WTC11 (cell line): Measurements from ENCODE around the gene PNLIPRP1. TPM values are rescaled to one million over a fixed set of nuclear protein-coding genes. Genes with fewer than 3 reads are reported as not detected.

Source experiments
- ATAC-seq: fragments of 200-7000 bp; cut with Tn5 transposase; 2 replicates; pipeline ENCODE4 v1.10.0; 2021; ENCODE audit warnings: mild to moderate bottlenecking, moderate library complexity
- CTCF ChIA-PET: fragments of 300-600 bp; sonication (Branson Sonifier 250); formaldehyde crosslinking; loops from one replicate; lab custom pipeline; 2021; ENCODE audit warnings: antibody characterized with exemption; lab: Charles Lee
- POLR2A ChIA-PET: fragments of 350-600 bp; sonication (Branson Sonifier 250); formaldehyde crosslinking; loops from one replicate; lab custom pipeline; 2021; ENCODE audit warnings: antibody characterized with exemption; lab: Charles Lee
- DNase-seq: peaks from one replicate; pipeline ENCODE4 v3.0.0; 2021; ENCODE audit warnings: low spot score
- H3K27ac Mint-ChIP-seq: 2 replicates; pipeline ENCODE4 v1.8.0; 2021; ENCODE audit warnings: mixed read lengths
- H3K27me3 Mint-ChIP-seq: 2 replicates; pipeline ENCODE4 v1.8.0; 2021; ENCODE audit warnings: low read depth, mild to moderate bottlenecking, moderate library complexity, mixed read lengths
- H3K36me3 Mint-ChIP-seq: 2 replicates; pipeline ENCODE4 v1.8.0; 2021; ENCODE audit warnings: mixed read lengths
- H3K4me1 Mint-ChIP-seq: 2 replicates; pipeline ENCODE4 v1.8.0; 2022; ENCODE audit warnings: mixed read lengths
- H3K4me3 Mint-ChIP-seq: 2 replicates; pipeline ENCODE4 v1.8.0; 2021; ENCODE audit warnings: mild to moderate bottlenecking, moderate library complexity, mixed read lengths
- H3K9me3 Mint-ChIP-seq: 2 replicates; pipeline ENCODE4 v1.8.0; 2021; ENCODE audit warnings: mixed read lengths
- CTCF ChIP-seq: fragments of 200-600 bp; IDR thresholded peaks from 2 replicates; pipeline ENCODE4 v1.8.0; 2022; ENCODE audit warnings: antibody characterized with exemption
- ESRRA ChIP-seq: sonication (generic); formaldehyde crosslinking; IDR thresholded peaks from 2 replicates; pipeline ENCODE4 v1.8.1; 2022; ENCODE audit warnings: mild to moderate bottlenecking, missing genetic modification reagents, borderline replicate concordance
- FOXP1 ChIP-seq: sonication (generic); formaldehyde crosslinking; IDR thresholded peaks from 2 replicates; pipeline ENCODE4 v1.8.0; 2022; ENCODE audit warnings: missing genetic modification reagents, mild to moderate bottlenecking, moderate library complexity, borderline replicate concordance
- JUN ChIP-seq: sonication (generic); formaldehyde crosslinking; IDR thresholded peaks from 2 replicates; pipeline ENCODE4 v1.8.0; 2023; ENCODE audit warnings: mild to moderate bottlenecking, missing genetic modification reagents
- OVOL2 ChIP-seq: fragments of 250-450 bp; sonication (Bioruptor Pico); IDR thresholded peaks from 2 replicates; pipeline ENCODE4 v1.9.0; 2021; ENCODE audit warnings: mild to moderate bottlenecking, borderline replicate concordance
- PRDM15 ChIP-seq: sonication (generic); formaldehyde crosslinking; IDR thresholded peaks from 2 replicates; pipeline ENCODE4 v1.8.0; 2022; ENCODE audit warnings: missing genetic modification reagents
- SMAD3 ChIP-seq: sonication (generic); formaldehyde crosslinking; IDR thresholded peaks from 2 replicates; pipeline ENCODE4 v1.8.0; 2022; ENCODE audit warnings: missing genetic modification reagents, mild to moderate bottlenecking, borderline replicate concordance
- SMAD4 ChIP-seq: sonication (generic); formaldehyde crosslinking; IDR thresholded peaks from 2 replicates; pipeline ENCODE4 v1.8.0; 2022; ENCODE audit warnings: mild to moderate bottlenecking, missing genetic modification reagents
- TEAD4 ChIP-seq: sonication (generic); formaldehyde crosslinking; IDR thresholded peaks from 2 replicates; pipeline ENCODE4 v1.8.0; 2022; ENCODE audit warnings: mild to moderate bottlenecking, missing genetic modification reagents
- ZNF219 ChIP-seq: sonication (generic); formaldehyde crosslinking; IDR thresholded peaks from 2 replicates; pipeline ENCODE4 v1.8.0; 2023; ENCODE audit warnings: missing genetic modification reagents, mild to moderate bottlenecking, borderline replicate concordance
- ZNF232 ChIP-seq: sonication (generic); formaldehyde crosslinking; IDR thresholded peaks from 2 replicates; pipeline ENCODE4 v1.8.0; 2022; ENCODE audit warnings: mild to moderate bottlenecking, missing genetic modification reagents
- ZNF281 ChIP-seq: sonication (generic); formaldehyde crosslinking; IDR thresholded peaks from 2 replicates; pipeline ENCODE4 v1.8.0; 2023; ENCODE audit warnings: mild to moderate bottlenecking, missing genetic modification reagents
- ZNF317 ChIP-seq: sonication (generic); formaldehyde crosslinking; IDR thresholded peaks from 2 replicates; pipeline ENCODE4 v1.8.1; 2023; ENCODE audit warnings: low read depth, mild to moderate bottlenecking, moderate library complexity, missing genetic modification reagents, borderline replicate concordance
- ZNF416 ChIP-seq: fragments of 250-450 bp; sonication (Bioruptor Pico); IDR thresholded peaks from 2 replicates; pipeline ENCODE4 v1.9.0; 2021; ENCODE audit warnings: mild to moderate bottlenecking, inconsistent platforms
- ZNF425 ChIP-seq: fragments of 250-450 bp; sonication (Bioruptor Pico); conservative IDR thresholded peaks from 2 replicates; pipeline ENCODE4 v1.9.0; 2021; ENCODE audit warnings: mild to moderate bottlenecking
- total RNA-seq: library from RNA; stranded (reverse); gene quantifications from 3 replicates; pipeline ENCODE4 v1.2.3, GENCODE V29; 2021

Gene PNLIPRP1
- total RNA-seq, 1 experiment from 2014 or later, result 0.68 TPM

GRCh38 chr10:116615199-116615776 lies 24.5 kb downstream of the PNLIPRP1 start:
- Mint-ChIP-seq H3K36me3 (peaks cover 3% of the 10 kb centered on the region; the same call in 1 of the 2 replicates), H3K4me3 (no peak overlapping the region), H3K27ac (no peak overlapping the region), H3K9me3 (peaks cover 18% of the 10 kb centered on the region), H3K4me1 (peaks cover 9% of the 10 kb centered on the region), H3K27me3 (peaks cover 6% of the 10 kb centered on the region; the same call in 1 of the 2 replicates)
- DNase-seq (no peak), ATAC-seq (no peak)
- ChIA-PET CTCF (interaction anchor here (1.4 kb wide), 1 partner anchor 12 kb away, joined by 5 read pairs; no protein-coding TSS in a partner anchor), POLR2A (no interaction called here)
- TF ChIP-seq FOXP1 (CRISPR knock-in tag) (no peak), SMAD4 (CRISPR knock-in tag) (no peak), ZNF425 (no peak), SMAD3 (CRISPR knock-in tag) (no peak), ZNF232 (CRISPR knock-in tag) (no peak), ESRRA (CRISPR knock-in tag) (no peak), ZNF317 (CRISPR knock-in tag) (no peak), ZNF416 (CRISPR knock-in tag) (no peak), CTCF (no peak), ZNF219 (CRISPR knock-in tag) (no peak), OVOL2 (no peak), PRDM15 (CRISPR knock-in tag) (no peak), ZNF281 (CRISPR knock-in tag) (no peak), TEAD4 (CRISPR knock-in tag) (no peak), JUN (no peak)
